GM23338 (cell line): ENCODE data around the gene TNFAIP1. TPM values are rescaled to one million over a fixed set of nuclear protein-coding genes. Genes with fewer than 3 reads are reported as not detected.

ENCODE experiments used
- ATAC-seq: fragments of 200-7000 bp; cut with Tn5 transposase; 3 replicates; pipeline ENCODE4 v1.9.1; 2020
- DNase-seq: peaks from one replicate; pipeline ENCODE4 v3.0.0-alpha.2; 2015; ENCODE audit warnings: low spot score
- H2AFZ ChIP-seq: fragments of 200-600 bp; sonication (generic); 2 replicates; pipeline ENCODE4 v1.8.0; 2016; ENCODE audit warnings: antibody characterized with exemption, mild to moderate bottlenecking, moderate library complexity
- H3F3A ChIP-seq: fragments of 200-600 bp; sonication (generic); replicated peaks from 2 replicates; pipeline ENCODE4 v1.8.0; 2017; ENCODE audit warnings: antibody characterized with exemption, mixed run types, low read depth
- H3K27ac ChIP-seq: fragments of 200-600 bp; sonication (generic); 2 replicates; pipeline ENCODE4 v1.6.1; 2016; ENCODE audit warnings: low read depth
- H3K27me3 ChIP-seq: fragments of 200-600 bp; sonication (generic); 2 replicates; pipeline ENCODE4 v1.8.0; 2016; ENCODE audit warnings: mild to moderate bottlenecking, mixed run types, moderate library complexity; ENCODE audit not compliant: insufficient read depth
- H3K36me3 ChIP-seq: fragments of 200-600 bp; sonication (generic); 2 replicates; pipeline ENCODE4 v1.8.0; 2016; ENCODE audit warnings: mild to moderate bottlenecking; ENCODE audit not compliant: insufficient read depth
- H3K4me1 ChIP-seq: fragments of 200-600 bp; sonication (generic); 2 replicates; pipeline ENCODE4 v1.8.0; 2016; ENCODE audit warnings: mild to moderate bottlenecking, moderate library complexity; ENCODE audit not compliant: insufficient read depth
- H3K4me2 ChIP-seq: fragments of 200-600 bp; sonication (generic); 2 replicates; pipeline ENCODE4 v1.7.1; 2017; ENCODE audit warnings: mixed run types
- H3K4me3 ChIP-seq: fragments of 200-600 bp; sonication (generic); 2 replicates; pipeline ENCODE4 v1.6.1; 2016; ENCODE audit warnings: mixed run types
- H3K79me2 ChIP-seq: fragments of 200-600 bp; sonication (generic); replicated peaks from 2 replicates; pipeline ENCODE4 v1.8.0; 2017; ENCODE audit warnings: mild to moderate bottlenecking; ENCODE audit not compliant: insufficient read depth
- H3K9me2 ChIP-seq: fragments of 200-600 bp; sonication (generic); 2 replicates; pipeline ENCODE4 v1.8.0; 2017; ENCODE audit not compliant: insufficient read depth
- H4K20me1 ChIP-seq: fragments of 200-600 bp; sonication (generic); replicated peaks from 2 replicates; pipeline ENCODE4 v1.8.0; 2017; ENCODE audit warnings: mild to moderate bottlenecking; ENCODE audit not compliant: insufficient read depth
- H3K27ac Mint-ChIP-seq: 2 replicates; pipeline ENCODE4 v1.8.0; 2020; ENCODE audit warnings: inconsistent platforms, mild to moderate bottlenecking, moderate library complexity, mixed read lengths
- H3K27me3 Mint-ChIP-seq: 3 replicates; pipeline ENCODE4 v1.8.0; 2022; ENCODE audit warnings: low read depth, mild to moderate bottlenecking, moderate library complexity, mixed read lengths, inconsistent platforms; ENCODE audit not compliant: insufficient read depth, poor library complexity
- H3K36me3 Mint-ChIP-seq: 3 replicates; pipeline ENCODE4 v1.8.0; 2021; ENCODE audit warnings: low read depth, mild to moderate bottlenecking, inconsistent platforms, moderate library complexity, mixed read lengths
- H3K4me1 Mint-ChIP-seq: 3 replicates; pipeline ENCODE4 v1.8.0; 2020; ENCODE audit warnings: mild to moderate bottlenecking, inconsistent platforms, mixed read lengths
- H3K4me3 Mint-ChIP-seq: 3 replicates; pipeline ENCODE4 v1.8.0; 2021; ENCODE audit warnings: moderate library complexity, mild to moderate bottlenecking, inconsistent platforms, mixed read lengths
- H3K9me3 Mint-ChIP-seq: 3 replicates; pipeline ENCODE4 v1.8.0; 2020; ENCODE audit warnings: moderate library complexity, mild to moderate bottlenecking, inconsistent platforms, mixed read lengths
- NANOG ChIP-seq: IDR thresholded peaks from 2 replicates; pipeline ENCODE4 v1.6.1; 2016; ENCODE audit warnings: antibody characterized with exemption, borderline replicate concordance
- POLR2AphosphoS5 ChIP-seq: IDR thresholded peaks from 2 replicates; pipeline ENCODE4 v1.6.1; 2016; ENCODE audit warnings: antibody characterized with exemption, low read depth
- ZNF114 ChIP-seq: fragments of 250-450 bp; sonication (Bioruptor Pico); IDR thresholded peaks from 2 replicates; pipeline ENCODE4 v1.5.0; 2020; ENCODE audit warnings: mild to moderate bottlenecking, moderate library complexity
- polyA plus RNA-seq: library from polyadenylated mRNA; unstranded; fragments of >200 nt; fragmentation: Nextera tagmentation; extraction: Ambion mirVana; gene quantifications from 2 replicates; pipeline ENCODE4 v1.2.1, GENCODE V29; 2016
- total RNA-seq: library from RNA; depleted of rRNA; stranded (reverse); fragments of >200 nt; shearing (Covaris generic); gene quantifications from 2 replicates; pipeline ENCODE4 v1.2.3, GENCODE V29; 2014
- TF ChIP-seq, protein P1 (sequence below): IDR thresholded peaks from one replicate; pipeline ENCODE4 v1.6.1; 2018; ENCODE audit warnings: antibody characterized with exemption; ENCODE audit not compliant: unreplicated experiment
- TF ChIP-seq, protein P2 (sequence below), 2 experiments: fragments of 200-600 bp in 1 of 2; sonication (generic) in 1 of 2; conservative IDR thresholded peaks; 2 replicates each; pipeline versions ENCODE4 v1.5.1 to v1.6.1; 2016 to 2017; ENCODE audit warnings: antibody characterized with exemption in 2 of 2, low read depth in 2 of 2, mild to moderate bottlenecking in 2 of 2, moderate library complexity in 1 of 2
- TF ChIP-seq, protein P3 (sequence below): IDR thresholded peaks from 2 replicates; pipeline ENCODE4 v1.6.1; 2016; ENCODE audit warnings: antibody characterized with exemption

The TNFAIP1 gene
- total and polyA plus RNA-seq, 2 experiments from 2014 or later = 6.3 to 13.1 TPM

DNA sequence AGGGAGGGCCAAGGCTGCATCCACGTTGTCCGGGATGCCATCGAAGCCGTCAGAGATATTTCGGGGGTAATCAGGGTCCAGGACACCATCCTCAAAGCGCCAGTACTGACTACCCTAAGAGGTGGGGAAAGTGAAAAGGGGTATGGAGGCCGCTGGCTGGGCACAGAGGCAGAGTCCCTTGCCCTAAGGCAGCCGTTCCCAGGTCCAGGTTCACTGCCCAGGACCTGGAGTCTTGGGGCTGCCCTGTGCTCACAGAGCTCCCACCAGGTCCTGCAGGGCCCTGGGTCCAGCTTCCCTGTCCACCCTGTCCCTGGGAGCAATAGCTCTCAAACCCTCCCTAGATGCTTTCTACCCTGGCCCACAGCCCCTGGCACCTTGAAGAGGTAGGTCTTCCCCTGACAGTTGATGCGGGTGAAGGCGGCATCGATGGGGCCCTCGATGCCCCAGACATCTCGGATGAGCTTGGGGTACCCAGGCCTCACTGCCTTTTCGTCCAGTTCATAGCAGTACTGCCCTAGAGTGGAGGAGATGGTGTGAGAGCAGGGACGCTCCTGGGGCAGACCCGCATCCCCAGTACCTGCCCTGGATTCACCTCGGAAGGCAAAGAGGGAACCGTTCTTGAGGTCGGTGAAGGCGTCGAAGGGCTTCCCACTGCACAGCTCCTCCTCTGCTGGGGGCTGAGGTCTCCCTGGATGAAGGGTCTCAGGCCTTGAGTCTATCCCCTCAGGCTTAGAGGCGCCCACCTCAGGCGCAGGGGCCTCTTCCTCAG is 33.5 kb downstream of the TNFAIP1 start (continued):
- TF ChIP-seq, protein P1, sequence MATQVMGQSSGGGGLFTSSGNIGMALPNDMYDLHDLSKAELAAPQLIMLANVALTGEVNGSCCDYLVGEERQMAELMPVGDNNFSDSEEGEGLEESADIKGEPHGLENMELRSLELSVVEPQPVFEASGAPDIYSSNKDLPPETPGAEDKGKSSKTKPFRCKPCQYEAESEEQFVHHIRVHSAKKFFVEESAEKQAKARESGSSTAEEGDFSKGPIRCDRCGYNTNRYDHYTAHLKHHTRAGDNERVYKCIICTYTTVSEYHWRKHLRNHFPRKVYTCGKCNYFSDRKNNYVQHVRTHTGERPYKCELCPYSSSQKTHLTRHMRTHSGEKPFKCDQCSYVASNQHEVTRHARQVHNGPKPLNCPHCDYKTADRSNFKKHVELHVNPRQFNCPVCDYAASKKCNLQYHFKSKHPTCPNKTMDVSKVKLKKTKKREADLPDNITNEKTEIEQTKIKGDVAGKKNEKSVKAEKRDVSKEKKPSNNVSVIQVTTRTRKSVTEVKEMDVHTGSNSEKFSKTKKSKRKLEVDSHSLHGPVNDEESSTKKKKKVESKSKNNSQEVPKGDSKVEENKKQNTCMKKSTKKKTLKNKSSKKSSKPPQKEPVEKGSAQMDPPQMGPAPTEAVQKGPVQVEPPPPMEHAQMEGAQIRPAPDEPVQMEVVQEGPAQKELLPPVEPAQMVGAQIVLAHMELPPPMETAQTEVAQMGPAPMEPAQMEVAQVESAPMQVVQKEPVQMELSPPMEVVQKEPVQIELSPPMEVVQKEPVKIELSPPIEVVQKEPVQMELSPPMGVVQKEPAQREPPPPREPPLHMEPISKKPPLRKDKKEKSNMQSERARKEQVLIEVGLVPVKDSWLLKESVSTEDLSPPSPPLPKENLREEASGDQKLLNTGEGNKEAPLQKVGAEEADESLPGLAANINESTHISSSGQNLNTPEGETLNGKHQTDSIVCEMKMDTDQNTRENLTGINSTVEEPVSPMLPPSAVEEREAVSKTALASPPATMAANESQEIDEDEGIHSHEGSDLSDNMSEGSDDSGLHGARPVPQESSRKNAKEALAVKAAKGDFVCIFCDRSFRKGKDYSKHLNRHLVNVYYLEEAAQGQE = no peak
- TF ChIP-seq POLR2AphosphoS5 (no peak), NANOG (no peak), ZNF114 (CRISPR knock-in tag) (no peak)

DNA sequence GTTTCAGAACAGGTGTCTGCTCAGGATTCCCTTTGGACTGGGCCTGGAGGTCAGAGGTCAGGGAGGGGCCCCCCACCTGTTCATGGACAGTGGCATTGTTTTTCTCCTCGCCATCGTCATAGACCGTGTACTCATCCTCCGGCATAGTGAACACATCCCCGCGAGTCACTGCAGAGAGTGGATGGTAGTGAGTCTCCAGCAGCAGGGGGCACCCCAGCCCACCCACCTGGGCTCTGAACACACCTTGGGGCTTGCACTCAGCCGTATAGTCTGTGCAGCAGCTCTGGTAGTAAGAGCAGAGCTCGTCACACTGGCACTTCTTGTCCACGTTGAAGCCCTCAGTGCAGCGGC is 34.1 kb downstream of the TNFAIP1 start:
- Histone ChIP-seq H2AFZ (no peak overlapping the region), H3K4me2 (no peak overlapping the region), H3K27ac (no peak overlapping the region), H3K79me2 (no peaks in the 10 kb centered on the region), H3K27me3 (peaks cover 22% of the 10 kb centered on the region), H3F3A (no peaks in the 10 kb centered on the region; the same call in 1 of the 2 replicates), H3K4me1 (peaks cover 9% of the 10 kb centered on the region; the same call in 1 of the 2 replicates), H4K20me1 (peaks cover 10% of the 10 kb centered on the region; the same call in 1 of the 2 replicates), H3K9me2 (no peaks in the 10 kb centered on the region), H3K36me3 (no peaks in the 10 kb centered on the region), H3K4me3 (no peak overlapping the region)
- Mint-ChIP-seq H3K27ac (no peak overlapping the region), H3K4me3 (no peak overlapping the region), H3K4me1 (peaks cover 21% of the 10 kb centered on the region), H3K36me3 (no peaks in the 10 kb centered on the region), H3K27me3 (peaks cover 35% of the 10 kb centered on the region), H3K9me3 (no peaks in the 10 kb centered on the region)
- TF ChIP-seq, protein P1 = no peak
- TF ChIP-seq, protein P2, sequence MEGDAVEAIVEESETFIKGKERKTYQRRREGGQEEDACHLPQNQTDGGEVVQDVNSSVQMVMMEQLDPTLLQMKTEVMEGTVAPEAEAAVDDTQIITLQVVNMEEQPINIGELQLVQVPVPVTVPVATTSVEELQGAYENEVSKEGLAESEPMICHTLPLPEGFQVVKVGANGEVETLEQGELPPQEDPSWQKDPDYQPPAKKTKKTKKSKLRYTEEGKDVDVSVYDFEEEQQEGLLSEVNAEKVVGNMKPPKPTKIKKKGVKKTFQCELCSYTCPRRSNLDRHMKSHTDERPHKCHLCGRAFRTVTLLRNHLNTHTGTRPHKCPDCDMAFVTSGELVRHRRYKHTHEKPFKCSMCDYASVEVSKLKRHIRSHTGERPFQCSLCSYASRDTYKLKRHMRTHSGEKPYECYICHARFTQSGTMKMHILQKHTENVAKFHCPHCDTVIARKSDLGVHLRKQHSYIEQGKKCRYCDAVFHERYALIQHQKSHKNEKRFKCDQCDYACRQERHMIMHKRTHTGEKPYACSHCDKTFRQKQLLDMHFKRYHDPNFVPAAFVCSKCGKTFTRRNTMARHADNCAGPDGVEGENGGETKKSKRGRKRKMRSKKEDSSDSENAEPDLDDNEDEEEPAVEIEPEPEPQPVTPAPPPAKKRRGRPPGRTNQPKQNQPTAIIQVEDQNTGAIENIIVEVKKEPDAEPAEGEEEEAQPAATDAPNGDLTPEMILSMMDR (conservative IDR thresholded peaks at IDR 0.05; ENCODE audit: low read depth in 2 of 2) = peak in 1 of 2 experiments; percentile 39; a peak in 2 of 4 replicates
- TF ChIP-seq, protein P3, sequence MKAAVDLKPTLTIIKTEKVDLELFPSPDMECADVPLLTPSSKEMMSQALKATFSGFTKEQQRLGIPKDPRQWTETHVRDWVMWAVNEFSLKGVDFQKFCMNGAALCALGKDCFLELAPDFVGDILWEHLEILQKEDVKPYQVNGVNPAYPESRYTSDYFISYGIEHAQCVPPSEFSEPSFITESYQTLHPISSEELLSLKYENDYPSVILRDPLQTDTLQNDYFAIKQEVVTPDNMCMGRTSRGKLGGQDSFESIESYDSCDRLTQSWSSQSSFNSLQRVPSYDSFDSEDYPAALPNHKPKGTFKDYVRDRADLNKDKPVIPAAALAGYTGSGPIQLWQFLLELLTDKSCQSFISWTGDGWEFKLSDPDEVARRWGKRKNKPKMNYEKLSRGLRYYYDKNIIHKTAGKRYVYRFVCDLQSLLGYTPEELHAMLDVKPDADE = no peak
- no peak for DNase-seq
- ATAC-seq = no peak
